ENCODE results near the gene SLC25A47.

Gene SLC25A47

GRCh38 chr14:100375266-100375962 lies 52.3 kb downstream of the SLC25A47 start:
- DNase-seq (ENCODE audit: insufficient read length, low spot score): no peak
- FAIRE-seq: no peak
- no peak for TF ChIP-seq CTCF (IDR thresholded peaks at IDR 0.05; ENCODE audit: insufficient read depth, missing control alignments)

GRCh38 chr14:100375963-100376735 lies 53.0 kb downstream of the SLC25A47 start, which contains the start of gene WDR25:
Gene WDR25 (plus strand): TSS chr14:100376485.
- TF ChIP-seq CTCF (IDR thresholded peaks at IDR 0.05; ENCODE audit: insufficient read depth, missing control alignments): no peak
- no peak for DNase-seq (ENCODE audit: insufficient read length, low spot score)
- FAIRE-seq: no peak

- no peak for DNase-seq (ENCODE audit: insufficient read length, low spot score)
- FAIRE-seq: no peak
Measured at GRCh38 chr14:100376751-100377171, 53.6 kb downstream of the SLC25A47 start.

More at GRCh38 chr14:100376751-100377171, 53.6 kb downstream of the SLC25A47 start:
- no peak for TF ChIP-seq CTCF (IDR thresholded peaks at IDR 0.05; ENCODE audit: insufficient read depth, missing control alignments)
